Prostate gland (tissue), 2 donors: ENCODE data around the gene ARL15.

ENCODE experiments used
- CTCF ChIP-seq, 4 experiments: fragments of 200-600 bp in 2 of 4; fragments of 450-650 bp in 2 of 4; sonication (generic) in 2 of 4; IDR thresholded peaks; 1 replicate in 3 of 4; 2 replicates in 1 of 4; pipeline ENCODE4 v1.5.1; 2016 to 2019; ENCODE audit warnings: antibody characterized with exemption in 4 of 4, mild to moderate bottlenecking in 2 of 4, moderate library complexity in 2 of 4
- POLR2A ChIP-seq: fragments of 450-650 bp; IDR thresholded peaks from one replicate; pipeline ENCODE4 v1.6.1; 2016; ENCODE audit warnings: antibody characterized with exemption, mild to moderate bottlenecking

- TF ChIP-seq CTCF (IDR thresholded peaks at IDR 0.05) (no peak), POLR2A (no peak)
Observed at GRCh38 chr5:54257366-54258118, 52.8 kb downstream of the ARL15 start.
